Spinal cord (tissue), 10 donors: ENCODE results near the gene PPP2R2B. TPM values are rescaled to one million over a fixed set of nuclear protein-coding genes. Genes with fewer than 3 reads are reported as not detected.

ENCODE experiments used
- DNase-seq, 6 donors: peaks; one replicate each; pipeline versions ENCODE4 v3.0.0 to v3.0.0-alpha.2; 2013 to 2015; ENCODE audit warnings: low spot score in 6 of 6, low read depth in 4 of 6
- H3K27ac ChIP-seq: one replicate; pipeline ENCODE4 v1.5.1; 2013; ENCODE audit warnings: low read depth, low read length, control low read depth
- H3K27me3 ChIP-seq: one replicate; pipeline ENCODE4 v1.6.1; 2013; ENCODE audit warnings: low read length; ENCODE audit not compliant: control insufficient read depth, insufficient read depth
- H3K36me3 ChIP-seq: one replicate; pipeline ENCODE4 v1.6.1; 2013; ENCODE audit warnings: low read length; ENCODE audit not compliant: control insufficient read depth, insufficient read depth
- H3K4me1 ChIP-seq: one replicate; pipeline ENCODE4 v1.6.1; 2013; ENCODE audit warnings: low read length; ENCODE audit not compliant: control insufficient read depth, insufficient read depth
- H3K4me3 ChIP-seq: one replicate; pipeline ENCODE4 v1.5.1; 2013; ENCODE audit warnings: low read depth, low read length, control low read depth
- H3K9me3 ChIP-seq: one replicate; pipeline ENCODE4 v1.6.1; 2013; ENCODE audit warnings: low read length; ENCODE audit not compliant: control insufficient read depth, insufficient read depth
- WGBS: methylation state at CpG from one replicate; pipeline ENCODE4 v1.1.5; 2013; ENCODE audit warnings: missing lambda C conversion rate; ENCODE audit not compliant: insufficient coverage; 5-methylcytosine and 5-hydroxymethylcytosine counted together
- polyA plus RNA-seq, 2 donors: library from polyadenylated mRNA; unstranded; fragments of 120-200 nt; gene quantifications; one replicate each; pipeline ENCODE4 v1.2.1, GENCODE V29; 2013; ENCODE audit not compliant: insufficient read length in 2 of 2
- total RNA-seq, 2 donors: library from RNA; depleted of rRNA in 1 of 2; stranded (reverse); fragments of 120-200 nt in 1 of 2; fragments of >200 nt in 1 of 2; gene quantifications; one replicate each; pipeline versions ENCODE4 v1.2.3 to v1.2.4, GENCODE V29; 2013 to 2014
- donor health status: healthy.

PPP2R2B gene
- total and polyA plus RNA-seq, 4 donors = 62.0 to 211 (median 150) TPM

- Histone ChIP-seq H3K4me3 (no peak overlapping the region), H3K27me3 (no peaks in the 10 kb centered on the region), H3K36me3 (no peaks in the 10 kb centered on the region), H3K4me1 (peaks cover 4% of the 10 kb centered on the region), H3K9me3 (no peaks in the 10 kb centered on the region), H3K27ac (no peak overlapping the region)
- WGBS = 50% methylated on average over 1 of the region's 2 CpGs
- peak in 2 of 6 donors; percentile 31 to 62 for DNase-seq
Measured at GRCh38 chr5:146643776-146644175, 234.8 kb downstream of the PPP2R2B start.

- Histone ChIP-seq H3K27ac (no peak overlapping the region), H3K4me3 (no peak overlapping the region), H3K36me3 (peaks cover 8% of the 10 kb centered on the region), H3K27me3 (no peaks in the 10 kb centered on the region), H3K4me1 (peaks cover 4% of the 10 kb centered on the region), H3K9me3 (no peaks in the 10 kb centered on the region)
- no peak for DNase-seq
- WGBS = no CpG with 5 or more reads among the region's 3 CpGs
Measured at GRCh38 chr5:146642410-146642809, 236.1 kb downstream of the PPP2R2B start.

GRCh38 chr5:146641941-146642340 is 236.6 kb downstream of the PPP2R2B start:
- H3K36me3 ChIP-seq = peaks cover 8% of the 10 kb centered on the region
- no peaks in the 10 kb centered on the region for H3K27me3 ChIP-seq
- DNase-seq = peak in 1 of 6 donors; percentile 51
- 49% methylated on average over 2 of the region's 3 CpGs for WGBS
- peaks cover 4% of the 10 kb centered on the region for H3K4me1 ChIP-seq
- no peaks in the 10 kb centered on the region for H3K9me3 ChIP-seq
- no peak overlapping the region for H3K27ac ChIP-seq
- no peak overlapping the region for H3K4me3 ChIP-seq

GRCh38 chr5:146640285-146640896 is 238.2 kb downstream of the PPP2R2B start:
- H3K4me3 ChIP-seq = no peak overlapping the region
- H3K4me1 ChIP-seq = peaks cover 4% of the 10 kb centered on the region
- no peaks in the 10 kb centered on the region for H3K9me3 ChIP-seq
- no peaks in the 10 kb centered on the region for H3K27me3 ChIP-seq
- H3K27ac ChIP-seq = no peak overlapping the region
- DNase-seq = peak in 1 of 6 donors; percentile 40
- WGBS = 67% methylated on average over 4 of the region's 7 CpGs
- H3K36me3 ChIP-seq = peaks cover 8% of the 10 kb centered on the region

GRCh38 chr5:146635443-146635842 is 243.1 kb downstream of the PPP2R2B start:
- Histone ChIP-seq H3K27me3 (no peaks in the 10 kb centered on the region), H3K9me3 (no peaks in the 10 kb centered on the region), H3K4me3 (no peak overlapping the region), H3K4me1 (peaks cover 6% of the 10 kb centered on the region), H3K27ac (no peak overlapping the region), H3K36me3 (peaks cover 23% of the 10 kb centered on the region)
- WGBS = 100% methylated on average over 3 of the region's 3 CpGs
- no peak for DNase-seq

- WGBS = 20% methylated on average over 6 of the region's 8 CpGs
- Histone ChIP-seq H3K4me1 (peaks cover 6% of the 10 kb centered on the region), H3K27ac (no peak overlapping the region), H3K4me3 (no peak overlapping the region), H3K36me3 (peaks cover 28% of the 10 kb centered on the region), H3K27me3 (no peaks in the 10 kb centered on the region), H3K9me3 (no peaks in the 10 kb centered on the region)
- peak in 2 of 6 donors; percentile 44 to 83 for DNase-seq
Measured at GRCh38 chr5:146633323-146633764, 245.2 kb downstream of the PPP2R2B start.

GRCh38 chr5:146632620-146633322 is 245.8 kb downstream of the PPP2R2B start:
- H3K4me3 ChIP-seq = no peak overlapping the region
- no CpG with 5 or more reads among the region's 8 CpGs for WGBS
- H3K36me3 ChIP-seq = peaks cover 25% of the 10 kb centered on the region
- DNase-seq = peak in 1 of 6 donors; percentile 36
- no peak overlapping the region for H3K27ac ChIP-seq
- H3K4me1 ChIP-seq = peaks cover 6% of the 10 kb centered on the region
- no peaks in the 10 kb centered on the region for H3K27me3 ChIP-seq
- H3K9me3 ChIP-seq = no peaks in the 10 kb centered on the region

- no peak for DNase-seq
- no peaks in the 10 kb centered on the region for H3K9me3 ChIP-seq
- H3K36me3 ChIP-seq = peaks cover 26% of the 10 kb centered on the region
- H3K4me3 ChIP-seq = no peak overlapping the region
- no peaks in the 10 kb centered on the region for H3K27me3 ChIP-seq
- no CpG with 5 or more reads among the region's 3 CpGs for WGBS
- H3K4me1 ChIP-seq = peaks cover 6% of the 10 kb centered on the region
- no peak overlapping the region for H3K27ac ChIP-seq
Measured at GRCh38 chr5:146630472-146630871, 248.1 kb downstream of the PPP2R2B start.

- DNase-seq = no peak
- 99% methylated on average over 5 of the region's 5 CpGs for WGBS
- no peaks in the 10 kb centered on the region for H3K9me3 ChIP-seq
- H3K4me3 ChIP-seq = no peak overlapping the region
- no peak overlapping the region for H3K27ac ChIP-seq
- peaks cover 6% of the 10 kb centered on the region for H3K4me1 ChIP-seq
- H3K36me3 ChIP-seq = peaks cover 18% of the 10 kb centered on the region
- H3K27me3 ChIP-seq = no peaks in the 10 kb centered on the region
Measured at GRCh38 chr5:146628950-146629349, 249.6 kb downstream of the PPP2R2B start.

GRCh38 chr5:146626936-146627335 is 251.6 kb downstream of the PPP2R2B start:
- Histone ChIP-seq H3K36me3 (peaks cover 11% of the 10 kb centered on the region), H3K4me3 (no peak overlapping the region), H3K4me1 (no peaks in the 10 kb centered on the region), H3K27ac (no peak overlapping the region), H3K9me3 (no peaks in the 10 kb centered on the region), H3K27me3 (no peaks in the 10 kb centered on the region)
- DNase-seq = peak in 2 of 6 donors; percentile 34 to 64
- 14% methylated on average over 1 of the region's 1 CpG for WGBS
